Parathyroid adenoma (tissue), 2 donors: ENCODE results near the gene PRDX5.

Experiments
- H2AFZ ChIP-seq: fragments of 300-600 bp; sonication (generic); one replicate; pipeline ENCODE4 v1.7.0; 2017; ENCODE audit warnings: antibody characterized with exemption, mild to moderate bottlenecking
- H3K27ac ChIP-seq: fragments of 300-600 bp; sonication (generic); one replicate; pipeline ENCODE4 v1.7.0; 2017
- H3K27me3 ChIP-seq: fragments of 300-600 bp; sonication (generic); one replicate; pipeline ENCODE4 v1.7.0; 2017; ENCODE audit warnings: low read length; ENCODE audit not compliant: control insufficient read depth, insufficient read depth
- H3K36me3 ChIP-seq: fragments of 300-600 bp; sonication (generic); one replicate; pipeline ENCODE4 v1.7.0; 2017; ENCODE audit warnings: low read length; ENCODE audit not compliant: control insufficient read depth, insufficient read depth
- H3K4me1 ChIP-seq: fragments of 300-600 bp; sonication (generic); one replicate; pipeline ENCODE4 v1.7.0; 2017; ENCODE audit warnings: control low read depth
- H3K4me2 ChIP-seq: fragments of 300-600 bp; sonication (generic); one replicate; pipeline ENCODE4 v1.7.0; 2017; ENCODE audit warnings: low read length
- H3K4me3 ChIP-seq: fragments of 300-600 bp; sonication (generic); one replicate; pipeline ENCODE4 v1.7.0; 2017; ENCODE audit warnings: low read depth, low read length
- H3K79me2 ChIP-seq: fragments of 300-600 bp; sonication (generic); one replicate; pipeline ENCODE4 v1.7.0; 2017; ENCODE audit warnings: control low read depth
- H3K9ac ChIP-seq: fragments of 300-600 bp; sonication (generic); one replicate; pipeline ENCODE4 v1.7.0; 2017; ENCODE audit warnings: mild to moderate bottlenecking
- H3K9me3 ChIP-seq: fragments of 300-600 bp; sonication (generic); one replicate; pipeline ENCODE4 v1.7.0; 2017; ENCODE audit warnings: low read length; ENCODE audit not compliant: control insufficient read depth
- CTCF ChIP-seq: fragments of 300-600 bp; sonication (generic); IDR thresholded peaks from one replicate; pipeline ENCODE4 v1.7.0; 2017; ENCODE audit warnings: antibody characterized with exemption, mild to moderate bottlenecking
- donor health status: primary hyperparathyroidism.

The PRDX5 gene

DNA sequence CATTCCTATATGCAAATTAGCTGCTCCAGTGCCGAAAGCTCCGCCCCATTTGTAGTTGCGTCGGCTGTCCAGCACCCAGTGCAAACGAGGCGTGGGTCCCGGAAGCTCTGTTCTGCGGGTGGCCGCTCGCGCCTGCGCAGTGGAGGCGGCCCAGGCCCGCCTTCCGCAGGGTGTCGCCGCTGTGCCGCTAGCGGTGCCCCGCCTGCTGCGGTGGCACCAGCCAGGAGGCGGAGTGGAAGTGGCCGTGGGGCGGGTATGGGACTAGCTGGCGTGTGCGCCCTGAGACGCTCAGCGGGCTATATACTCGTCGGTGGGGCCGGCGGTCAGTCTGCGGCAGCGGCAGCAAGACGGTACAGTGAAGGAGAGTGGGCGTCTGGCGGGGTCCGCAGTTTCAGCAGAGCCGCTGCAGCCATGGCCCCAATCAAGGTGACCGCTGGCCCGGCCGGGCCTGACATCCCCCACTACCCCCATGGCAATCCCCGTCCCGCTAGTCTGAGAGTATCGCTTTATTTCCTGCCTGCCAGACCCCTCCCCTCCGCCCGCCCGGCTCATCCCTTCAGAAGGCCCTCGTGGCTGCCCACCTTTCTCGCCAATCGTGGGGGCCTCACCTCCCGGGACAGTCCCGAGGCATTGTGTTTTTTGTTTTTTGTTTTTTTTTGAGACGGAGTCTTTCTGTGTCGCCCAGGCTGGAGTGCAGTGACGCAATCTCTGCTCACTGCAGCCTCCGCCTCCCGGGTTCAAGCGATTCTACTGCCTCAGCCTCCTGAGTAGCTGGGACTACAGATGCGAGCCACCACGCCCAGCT is at the start of gene PRDX5:
PRDX5 (plus strand) TSS at position 161 of the 805 bp plus-strand sequence; CDS start at position 256, 95 bp downstream.
- H3K79me2 ChIP-seq, result no peaks in the 10 kb centered on the region
- peak within 1 kb of the TSS; percentile 89 for H3K9ac ChIP-seq
- H3K27ac ChIP-seq, result peak within 1 kb of the TSS; percentile 99
- peaks cover 4% of the 10 kb centered on the region for H3K4me1 ChIP-seq
- H3K9me3 ChIP-seq, result no peaks in the 10 kb centered on the region
- peak within 1 kb of the TSS; percentile 92 for H3K4me3 ChIP-seq
- H3K36me3 ChIP-seq, result no peaks in the 10 kb centered on the region
- H3K27me3 ChIP-seq, result no peaks in the 10 kb centered on the region
- H3K4me2 ChIP-seq, result peak within 1 kb of the TSS; percentile 99
- H2AFZ ChIP-seq, result peak within 1 kb of the TSS; percentile 78
- TF ChIP-seq CTCF, result peak; percentile 42

DNA sequence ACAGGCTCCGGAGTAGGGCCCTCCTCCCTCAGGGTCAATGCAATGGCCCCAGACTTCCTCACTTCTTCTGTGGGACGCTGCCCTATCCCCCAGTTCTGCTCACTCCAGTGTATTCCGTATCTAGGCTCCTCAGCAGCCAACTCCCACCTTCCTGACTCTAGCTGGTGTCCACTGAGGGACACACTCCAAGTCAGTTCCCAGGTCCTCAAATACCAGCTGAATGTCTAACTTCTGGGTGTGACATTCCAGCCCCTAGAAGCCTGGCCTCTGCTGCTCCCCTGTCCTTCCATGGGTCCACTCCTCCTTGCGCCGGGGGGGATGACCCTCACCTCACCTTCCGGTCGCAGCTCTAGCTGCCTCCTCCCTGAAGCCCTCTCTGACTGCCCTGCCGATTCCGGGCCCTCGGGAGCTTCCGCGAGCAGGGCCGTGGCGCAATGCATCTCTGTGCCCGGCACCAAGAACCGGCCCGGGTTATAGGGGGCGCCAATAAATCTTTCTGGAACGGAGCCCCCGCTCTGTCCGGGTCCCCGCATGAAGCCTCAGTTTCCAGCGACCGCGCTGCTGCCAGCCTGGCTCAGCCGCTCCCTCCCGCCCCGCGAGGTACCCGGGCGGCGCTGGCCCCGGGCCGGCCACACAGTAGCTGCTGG is 48.9 kb upstream of the PRDX5 start:
- no peak for TF ChIP-seq CTCF
- peaks cover 10% of the 10 kb centered on the region for H3K4me1 ChIP-seq
- H3K9ac ChIP-seq, result peak overlapping the region; percentile 42
- H3K9me3 ChIP-seq, result no peaks in the 10 kb centered on the region
- peak overlapping the region; percentile 83 for H3K4me3 ChIP-seq
- H3K4me2 ChIP-seq, result peak overlapping the region; percentile 91
- H3K27ac ChIP-seq, result peak overlapping the region; percentile 97
- no peaks in the 10 kb centered on the region for H3K27me3 ChIP-seq
- H3K79me2 ChIP-seq, result no peaks in the 10 kb centered on the region
- no peaks in the 10 kb centered on the region for H3K36me3 ChIP-seq
- peak overlapping the region; percentile 73 for H2AFZ ChIP-seq

- no peak for TF ChIP-seq CTCF
- no peaks in the 10 kb centered on the region for H3K9me3 ChIP-seq
- no peaks in the 10 kb centered on the region for H3K36me3 ChIP-seq
- peak overlapping the region; percentile 97 for H3K27ac ChIP-seq
- H3K4me1 ChIP-seq, result peaks cover 10% of the 10 kb centered on the region
- peak overlapping the region; percentile 42 for H3K9ac ChIP-seq
- no peaks in the 10 kb centered on the region for H3K79me2 ChIP-seq
- peak overlapping the region; percentile 93 for H3K4me2 ChIP-seq
- H3K27me3 ChIP-seq, result no peaks in the 10 kb centered on the region
- H2AFZ ChIP-seq, result peak overlapping the region; percentile 73
- peak overlapping the region; percentile 90 for H3K4me3 ChIP-seq
These were observed 48.2 kb upstream of the PRDX5 start for GRCh38 chr11:64269540-64270220.

DNA sequence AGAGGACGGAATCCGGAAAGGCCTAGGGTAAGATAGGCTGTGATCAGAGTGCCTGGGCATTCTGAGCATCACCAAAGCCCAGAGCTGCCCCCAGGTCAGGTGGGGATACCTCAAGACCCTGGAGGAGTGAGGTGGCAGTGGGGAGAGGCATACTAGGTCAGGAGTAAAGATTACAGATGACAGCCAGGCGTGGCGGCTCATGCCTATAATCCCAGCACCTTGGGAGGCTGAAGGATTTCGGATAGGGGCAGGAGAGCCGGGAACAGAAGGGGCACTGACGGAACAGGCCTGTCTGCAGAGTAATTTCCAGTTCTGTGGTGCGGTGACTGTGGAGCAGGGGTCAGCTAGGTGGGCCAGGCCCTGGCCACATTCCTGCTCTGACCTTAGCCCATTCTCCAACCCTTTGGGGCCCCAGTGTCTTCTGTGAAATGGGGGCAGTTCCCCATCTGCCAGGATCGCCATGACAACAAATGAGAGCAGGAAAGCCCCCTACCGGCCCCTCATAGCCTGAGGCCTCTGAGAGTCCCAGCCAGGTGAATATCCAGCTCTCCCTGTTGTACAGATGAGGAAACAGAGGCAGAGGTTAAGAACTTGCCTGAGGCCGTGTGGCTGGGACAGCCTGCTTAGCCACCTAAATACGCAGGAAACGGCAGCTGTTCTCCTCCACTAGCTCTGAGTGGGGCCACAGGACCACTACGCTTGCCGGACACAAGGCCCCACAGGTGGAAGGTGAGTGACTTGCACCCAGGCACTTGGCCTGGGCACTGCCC is 42.7 kb upstream of the PRDX5 start:
- no peak overlapping the region for H2AFZ ChIP-seq
- no peaks in the 10 kb centered on the region for H3K27me3 ChIP-seq
- H3K4me1 ChIP-seq, result no peaks in the 10 kb centered on the region
- no peaks in the 10 kb centered on the region for H3K36me3 ChIP-seq
- TF ChIP-seq CTCF, result no peak
- no peak overlapping the region for H3K4me2 ChIP-seq
- no peak overlapping the region for H3K27ac ChIP-seq
- no peaks in the 10 kb centered on the region for H3K9me3 ChIP-seq
- H3K79me2 ChIP-seq, result no peaks in the 10 kb centered on the region
- H3K4me3 ChIP-seq, result no peak overlapping the region
- H3K9ac ChIP-seq, result no peak overlapping the region
